Endodermal cell (in vitro differentiated cells): ENCODE results near the gene TLE1. TPM values are rescaled to one million over a fixed set of nuclear protein-coding genes. Genes with fewer than 3 reads are reported as not detected.
A peak's percentile ranks its signal among the peaks of the same experiment; 100 is the strongest.

Experiments
- DNase-seq: peaks from one replicate; pipeline ENCODE4 v3.0.0-alpha.2; 2017
- H3K27ac ChIP-seq: 2 replicates; pipeline ENCODE4 v1.5.1; 2013; ENCODE audit warnings: mild to moderate bottlenecking, low read depth, low read length, moderate library complexity
- H3K27me3 ChIP-seq: 2 replicates; pipeline ENCODE4 v1.6.1; 2013; ENCODE audit warnings: mild to moderate bottlenecking, low read length, moderate library complexity; ENCODE audit not compliant: insufficient read depth, control insufficient read depth, poor library complexity, severe bottlenecking
- H3K36me3 ChIP-seq: 2 replicates; pipeline ENCODE4 v1.7.0; 2013; ENCODE audit warnings: mild to moderate bottlenecking, low read length, moderate library complexity; ENCODE audit not compliant: control insufficient read depth, insufficient read depth
- H3K4me1 ChIP-seq: one replicate; pipeline ENCODE4 v1.7.0; 2013; ENCODE audit warnings: low read length; ENCODE audit not compliant: control insufficient read depth, insufficient read depth
- H3K4me3 ChIP-seq: 2 replicates; pipeline ENCODE4 v1.5.1; 2013; ENCODE audit warnings: mild to moderate bottlenecking, low read length, moderate library complexity
- H3K9ac ChIP-seq: 2 replicates; pipeline ENCODE4 v1.6.1; 2013; ENCODE audit warnings: mild to moderate bottlenecking, low read length, moderate library complexity; ENCODE audit not compliant: poor library complexity, severe bottlenecking; ENCODE audit errors: extremely low read depth
- H3K9me3 ChIP-seq: 2 replicates; pipeline ENCODE4 v1.6.1; 2013; ENCODE audit warnings: mild to moderate bottlenecking, low read length, moderate library complexity; ENCODE audit not compliant: control insufficient read depth
- H3K27ac Mint-ChIP-seq: 2 replicates; pipeline ENCODE4 v1.8.0; 2020; ENCODE audit warnings: mixed read lengths
- H3K27me3 Mint-ChIP-seq: 2 replicates; pipeline ENCODE4 v1.8.0; 2021; ENCODE audit warnings: mild to moderate bottlenecking, mixed read lengths; ENCODE audit not compliant: insufficient read depth
- H3K36me3 Mint-ChIP-seq: 2 replicates; pipeline ENCODE4 v1.8.0; 2020; ENCODE audit warnings: low read depth, mixed read lengths
- H3K4me1 Mint-ChIP-seq: 2 replicates; pipeline ENCODE4 v1.8.0; 2020; ENCODE audit warnings: mixed read lengths
- H3K4me3 Mint-ChIP-seq: 2 replicates; pipeline ENCODE4 v1.8.0; 2020; ENCODE audit warnings: mild to moderate bottlenecking, moderate library complexity, mixed read lengths
- H3K9me3 Mint-ChIP-seq: 2 replicates; pipeline ENCODE4 v1.8.0; 2020; ENCODE audit warnings: mild to moderate bottlenecking, mixed read lengths
- CTCF ChIP-seq: fragments of 200-600 bp; sonication (generic); conservative IDR thresholded peaks from 2 replicates; pipeline ENCODE4 v1.5.0; 2021; ENCODE audit warnings: antibody characterized with exemption, mild to moderate bottlenecking
- WGBS, 2 experiments: methylation state at CpG; one replicate each; pipeline versions ENCODE4 v1.1.5 to v1.1.7; 2013; ENCODE audit warnings: missing lambda C conversion rate in 2 of 2, mixed read lengths in 1 of 2; ENCODE audit not compliant: insufficient coverage in 1 of 2, insufficient read length in 1 of 2; 5-methylcytosine and 5-hydroxymethylcytosine counted together
- total RNA-seq, 2 donors: library from RNA; stranded (reverse); fragmentation: NEBNext Ultra II Directional in 1 of 2; extraction: Animal tissue kit (Norgen Biotek cat#: 25700) in 1 of 2; gene quantifications; 2 replicates in 1 of 2; 3 replicates in 1 of 2; pipeline ENCODE4 v1.2.1, GENCODE V29; 2021

The TLE1 gene
- total RNA-seq, 2 donors from 2014 or later, result 49.7 to 73.5 TPM

- DNase-seq, result no peak
- no peak for TF ChIP-seq CTCF
- Mint-ChIP-seq H3K4me3 (peak overlapping the region; percentile 2), H3K9me3 (no peaks in the 10 kb centered on the region), H3K27me3 (no peaks in the 10 kb centered on the region), H3K27ac (peak overlapping the region; percentile 17), H3K36me3 (peaks cover 63% of the 10 kb centered on the region), H3K4me1 (peaks cover 44% of the 10 kb centered on the region)
- Histone ChIP-seq H3K9me3 (no peaks in the 10 kb centered on the region), H3K27ac (peak overlapping the region; percentile 40), H3K9ac (no peak overlapping the region), H3K4me1 (peaks cover 10% of the 10 kb centered on the region), H3K4me3 (no peak overlapping the region), H3K36me3 (peaks cover 60% of the 10 kb centered on the region), H3K27me3 (no peaks in the 10 kb centered on the region)
- 93 to 100% methylated on average over 2 to 4 of the region's 4 CpGs for WGBS, 2 experiments
Measured at GRCh38 chr9:81666123-81666522, 23.2 kb downstream of the TLE1 start.

GRCh38 chr9:81665322-81665871, 23.9 kb downstream of the TLE1 start:
- no peak overlapping the region for H3K4me3 Mint-ChIP-seq

GRCh38 chr9:81664638-81665222, 24.6 kb downstream of the TLE1 start:
- Histone ChIP-seq H3K4me1 (peaks cover 10% of the 10 kb centered on the region), H3K27me3 (no peaks in the 10 kb centered on the region), H3K9ac (no peak overlapping the region), H3K27ac (no peak overlapping the region), H3K4me3 (peak overlapping the region; percentile 2), H3K9me3 (no peaks in the 10 kb centered on the region), H3K36me3 (peaks cover 59% of the 10 kb centered on the region)
- H3K4me1 Mint-ChIP-seq, result peaks cover 48% of the 10 kb centered on the region
- no peak overlapping the region for H3K4me3 Mint-ChIP-seq
- no peaks in the 10 kb centered on the region for H3K9me3 Mint-ChIP-seq
- DNase-seq, result no peak
- H3K27me3 Mint-ChIP-seq, result no peaks in the 10 kb centered on the region
- H3K27ac Mint-ChIP-seq, result no peak overlapping the region
- 71 to 73% methylated on average over 6 of the region's 6 CpGs for WGBS, 2 experiments
- H3K36me3 Mint-ChIP-seq, result peaks cover 59% of the 10 kb centered on the region
- no peak for TF ChIP-seq CTCF

More at GRCh38 chr9:81665322-81665871, 23.9 kb downstream of the TLE1 start:
- Histone ChIP-seq H3K27me3 (no peaks in the 10 kb centered on the region), H3K27ac (peak overlapping the region; percentile 40), H3K9me3 (no peaks in the 10 kb centered on the region), H3K36me3 (peaks cover 60% of the 10 kb centered on the region), H3K4me3 (peak overlapping the region; percentile 2), H3K9ac (no peak overlapping the region), H3K4me1 (peaks cover 10% of the 10 kb centered on the region)
- peak; percentile 75 for DNase-seq
- Mint-ChIP-seq H3K36me3 (peaks cover 61% of the 10 kb centered on the region), H3K27me3 (no peaks in the 10 kb centered on the region), H3K27ac (peak overlapping the region; percentile 50), H3K4me1 (peaks cover 44% of the 10 kb centered on the region), H3K9me3 (no peaks in the 10 kb centered on the region)
- TF ChIP-seq CTCF, result no peak
- WGBS, 2 experiments, result 6 to 12% methylated on average over 3 to 6 of the region's 6 CpGs
